OCI-LY7 (cell line): ENCODE measurements around the gene TNFSF4. TPM values are rescaled to one million over a fixed set of nuclear protein-coding genes. Genes with fewer than 3 reads are reported as not detected.

Experiments used
- BruUV-seq: library from RNA; stranded (reverse); fragments of 400-500 nt; replicated peaks from 2 replicates; lab custom pipeline; 2021; lab: Mats Ljungman, UMichigan
- CTCF ChIA-PET: fragments of 300-600 bp; sonication (Branson Sonifier 250); formaldehyde crosslinking; loops from one replicate; lab custom pipeline; 2022; ENCODE audit warnings: antibody characterized with exemption; ENCODE audit not compliant: unreplicated experiment; lab: Charles Lee
- POLR2A ChIA-PET: fragments of 300-600 bp; sonication (Branson Sonifier 250); formaldehyde crosslinking; loops from one replicate; lab custom pipeline; 2022; ENCODE audit warnings: antibody characterized with exemption; lab: Charles Lee
- DNase-seq: peaks from one replicate; pipeline ENCODE4 v3.0.0-alpha.2; 2015; ENCODE audit warnings: low spot score
- H2AFZ ChIP-seq: fragments of 200-600 bp; sonication (generic), shearing (Covaris generic); 2 replicates; pipeline ENCODE4 v1.6.1; 2014; ENCODE audit warnings: mild to moderate bottlenecking, antibody characterized with exemption, low read length, moderate library complexity
- H3K27ac ChIP-seq: fragments of 200-600 bp; sonication (generic); 2 replicates; pipeline ENCODE4 v1.5.1; 2014; ENCODE audit warnings: mixed run types, low read depth, mild to moderate bottlenecking, moderate library complexity, low read length, inconsistent platforms; ENCODE audit not compliant: poor library complexity, severe bottlenecking
- H3K36me3 ChIP-seq: fragments of 200-600 bp; sonication (generic); 2 replicates; pipeline ENCODE4 v1.6.1; 2014; ENCODE audit warnings: mild to moderate bottlenecking, antibody characterized with exemption, low read length, moderate library complexity, mixed read lengths; ENCODE audit not compliant: insufficient read depth
- H3K4me1 ChIP-seq: fragments of 200-600 bp; sonication (generic); 2 replicates; pipeline ENCODE4 v1.5.1; 2014; ENCODE audit warnings: mild to moderate bottlenecking, low read length; ENCODE audit not compliant: insufficient read depth, poor library complexity, severe bottlenecking
- H3K4me2 ChIP-seq: fragments of 200-600 bp; sonication (generic); 2 replicates; pipeline ENCODE4 v1.6.1; 2014; ENCODE audit warnings: mild to moderate bottlenecking, low read length
- H3K4me3 ChIP-seq: fragments of 200-600 bp; sonication (generic); 2 replicates; pipeline ENCODE4 v1.5.1; 2014; ENCODE audit warnings: mild to moderate bottlenecking, low read depth, low read length; ENCODE audit not compliant: poor library complexity, severe bottlenecking
- H3K79me2 ChIP-seq: fragments of 200-600 bp; sonication (generic); 2 replicates; pipeline ENCODE4 v1.6.1; 2016; ENCODE audit warnings: low read depth, mild to moderate bottlenecking, low read length, moderate library complexity, mixed read lengths; ENCODE audit not compliant: insufficient read depth
- H3K9me2 ChIP-seq: fragments of 200-600 bp; sonication (generic); 2 replicates; pipeline ENCODE4 v1.6.1; 2016; ENCODE audit warnings: mild to moderate bottlenecking, low read length, mixed read lengths; ENCODE audit not compliant: insufficient read depth
- H3K9me3 ChIP-seq: fragments of 200-600 bp; sonication (generic); 2 replicates; pipeline ENCODE4 v1.6.1; 2014; ENCODE audit warnings: mild to moderate bottlenecking, mixed run types, low read length, mixed read lengths
- H4K20me1 ChIP-seq: fragments of 200-600 bp; sonication (generic); 2 replicates; pipeline ENCODE4 v1.6.1; 2014; ENCODE audit warnings: mild to moderate bottlenecking, antibody characterized with exemption, low read length, moderate library complexity, mixed read lengths; ENCODE audit not compliant: insufficient read depth
- EZH2phosphoT487 ChIP-seq: fragments of 200-600 bp; sonication (generic); IDR thresholded peaks from 2 replicates; pipeline ENCODE4 v1.6.1; 2018; ENCODE audit warnings: low read depth, borderline replicate concordance, mild to moderate bottlenecking, mixed run types, antibody characterized with exemption, low read length, moderate library complexity, mixed read lengths
- intact Hi-C: fragments of 100-400 bp; cut with micrococcal nuclease; formaldehyde crosslinking; loops from one replicate; pipeline ENCODE4 v1.10.0; 2022; ENCODE audit not compliant: unreplicated experiment
- total RNA-seq, 2 experiments: library from RNA; depleted of rRNA in 1 of 2; stranded (reverse); fragments of >200 nt in 1 of 2; shearing (Covaris generic) in 1 of 2; gene quantifications; 2 replicates each; pipeline ENCODE4 v1.2.3, GENCODE V29; 2014 to 2022
- TF ChIP-seq, protein P1 (sequence below): fragments of 200-600 bp; sonication (generic); conservative IDR thresholded peaks from 2 replicates; pipeline ENCODE4 v1.5.1; 2014; ENCODE audit warnings: mild to moderate bottlenecking, antibody characterized with exemption, low read length, moderate library complexity, mixed read lengths

Gene TNFSF4
- total RNA-seq, 2 experiments from 2014 or later, result 0.53 to 0.63 TPM

DNA sequence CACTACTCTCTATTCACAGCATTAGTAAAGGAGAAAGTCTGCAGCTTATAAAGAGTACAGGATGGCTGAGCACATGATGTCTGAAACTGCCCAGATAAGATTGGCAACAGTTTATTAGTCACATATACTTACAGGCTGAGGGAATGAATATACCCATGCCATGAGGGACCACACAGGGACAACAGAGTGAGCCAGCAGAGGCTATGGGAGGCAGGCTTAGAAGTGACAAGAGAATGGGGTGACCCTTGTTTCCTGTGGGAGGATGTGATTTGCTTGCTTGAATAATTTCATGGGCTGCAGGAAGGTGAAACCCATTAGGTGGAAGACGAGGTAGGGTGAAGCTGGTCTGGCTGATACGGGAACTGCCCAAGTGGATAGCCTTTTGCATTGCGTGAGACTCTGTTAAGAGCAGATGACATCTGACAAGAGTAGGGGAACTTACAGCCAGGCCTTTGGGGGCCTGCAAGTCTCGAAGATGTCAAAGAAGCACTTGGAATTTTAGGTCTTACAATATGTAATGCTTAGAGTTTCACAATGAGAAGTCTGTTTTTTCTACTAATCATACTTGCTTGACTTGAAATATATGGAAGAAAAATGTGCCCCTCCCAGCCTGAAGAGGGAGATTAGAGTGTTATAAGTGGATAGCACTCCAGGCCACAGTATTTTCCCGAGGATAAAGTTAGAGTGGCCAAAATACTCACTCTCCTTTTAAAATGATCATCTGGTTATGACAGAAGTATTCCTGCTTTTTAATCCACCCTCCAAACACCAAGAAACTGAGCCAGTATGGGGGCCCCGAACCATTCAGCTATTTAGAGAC, 34.6 kb upstream of the TNFSF4 start:
- Histone ChIP-seq H2AFZ (no peak overlapping the region), H3K36me3 (no peaks in the 10 kb centered on the region), H4K20me1 (no peaks in the 10 kb centered on the region), H3K9me3 (peaks cover 24% of the 10 kb centered on the region), H3K9me2 (no peaks in the 10 kb centered on the region), H3K79me2 (no peaks in the 10 kb centered on the region), H3K4me1 (peaks cover 7% of the 10 kb centered on the region), H3K4me2 (no peak overlapping the region), H3K4me3 (no peak overlapping the region), H3K27ac (no peak overlapping the region)
- DNase-seq, result no peak
- CTCF ChIA-PET, result interaction anchor here (0.6 kb wide), 1 partner anchor 9 kb away, joined by 3 read pairs; no protein-coding TSS in a partner anchor
- no peak for TF ChIP-seq EZH2phosphoT487
- TF ChIP-seq, protein P1, sequence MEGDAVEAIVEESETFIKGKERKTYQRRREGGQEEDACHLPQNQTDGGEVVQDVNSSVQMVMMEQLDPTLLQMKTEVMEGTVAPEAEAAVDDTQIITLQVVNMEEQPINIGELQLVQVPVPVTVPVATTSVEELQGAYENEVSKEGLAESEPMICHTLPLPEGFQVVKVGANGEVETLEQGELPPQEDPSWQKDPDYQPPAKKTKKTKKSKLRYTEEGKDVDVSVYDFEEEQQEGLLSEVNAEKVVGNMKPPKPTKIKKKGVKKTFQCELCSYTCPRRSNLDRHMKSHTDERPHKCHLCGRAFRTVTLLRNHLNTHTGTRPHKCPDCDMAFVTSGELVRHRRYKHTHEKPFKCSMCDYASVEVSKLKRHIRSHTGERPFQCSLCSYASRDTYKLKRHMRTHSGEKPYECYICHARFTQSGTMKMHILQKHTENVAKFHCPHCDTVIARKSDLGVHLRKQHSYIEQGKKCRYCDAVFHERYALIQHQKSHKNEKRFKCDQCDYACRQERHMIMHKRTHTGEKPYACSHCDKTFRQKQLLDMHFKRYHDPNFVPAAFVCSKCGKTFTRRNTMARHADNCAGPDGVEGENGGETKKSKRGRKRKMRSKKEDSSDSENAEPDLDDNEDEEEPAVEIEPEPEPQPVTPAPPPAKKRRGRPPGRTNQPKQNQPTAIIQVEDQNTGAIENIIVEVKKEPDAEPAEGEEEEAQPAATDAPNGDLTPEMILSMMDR, result no peak
- POLR2A ChIA-PET, result interaction anchor here (0.5 kb wide), 1 partner anchor 180 kb away, joined by 5 read pairs; no protein-coding TSS in a partner anchor
- intact Hi-C loops, result no loop called here
- no TSS peak for BruUV-seq

DNA sequence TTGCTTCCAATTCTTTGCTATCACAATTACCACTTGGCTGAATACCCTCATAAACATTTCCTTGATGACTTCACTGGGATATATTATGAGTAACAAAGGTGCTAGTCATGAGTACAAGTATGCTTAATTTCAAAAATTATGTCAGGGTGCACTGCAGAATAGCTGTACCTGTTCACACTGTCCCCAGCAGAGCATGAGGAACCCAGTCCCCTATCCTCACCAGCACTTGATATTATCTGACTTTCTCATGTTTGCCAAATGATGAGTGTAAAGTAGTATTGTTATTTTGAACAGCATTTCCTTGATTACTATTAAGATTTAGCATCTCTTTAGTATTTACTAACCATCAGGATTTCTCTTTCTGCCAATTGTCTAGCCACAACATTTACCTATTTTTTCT, 33.5 kb upstream of the TNFSF4 start:
- H3K27ac ChIP-seq, result no peak overlapping the region
- no peaks in the 10 kb centered on the region for H3K9me2 ChIP-seq
- POLR2A ChIA-PET, result interaction anchor here (0.6 kb wide), 1 partner anchor 315 kb away, joined by 3 read pairs; no protein-coding TSS in a partner anchor
- TF ChIP-seq, protein P1, result no peak
- TF ChIP-seq EZH2phosphoT487, result no peak
- no TSS peak for BruUV-seq
- CTCF ChIA-PET, result no interaction called here
- no peaks in the 10 kb centered on the region for H3K79me2 ChIP-seq
- H3K4me3 ChIP-seq, result no peak overlapping the region
- no peak overlapping the region for H2AFZ ChIP-seq
- H4K20me1 ChIP-seq, result no peaks in the 10 kb centered on the region
- no peak overlapping the region for H3K4me2 ChIP-seq
- DNase-seq, result no peak
- peaks cover 24% of the 10 kb centered on the region for H3K9me3 ChIP-seq
- no peaks in the 10 kb centered on the region for H3K36me3 ChIP-seq
- intact Hi-C loops, result no loop called here
- H3K4me1 ChIP-seq, result peaks cover 7% of the 10 kb centered on the region

DNA sequence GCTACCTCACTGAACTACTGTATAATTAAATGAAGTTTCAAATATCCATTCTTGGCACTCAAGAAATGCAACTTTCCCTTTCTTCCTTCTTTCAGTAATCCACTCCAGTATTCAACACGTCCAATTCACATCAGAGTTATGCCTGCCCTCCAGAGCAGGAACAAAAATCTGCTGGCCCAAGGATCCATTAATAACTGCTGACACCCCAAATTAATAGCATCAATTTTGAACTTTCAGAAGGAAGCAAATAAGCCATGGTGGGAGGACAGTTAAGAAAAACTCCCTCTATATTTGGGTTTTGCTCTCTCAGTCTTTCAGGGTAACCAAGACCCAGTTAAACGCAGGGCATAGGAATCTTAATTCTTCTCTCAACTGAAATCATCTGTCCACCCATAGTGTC, 31.9 kb upstream of the TNFSF4 start:
- Histone ChIP-seq H3K27ac (no peak overlapping the region), H3K4me2 (no peak overlapping the region), H3K9me2 (no peaks in the 10 kb centered on the region), H3K36me3 (no peaks in the 10 kb centered on the region), H3K79me2 (no peaks in the 10 kb centered on the region), H2AFZ (no peak overlapping the region), H3K4me1 (peaks cover 7% of the 10 kb centered on the region), H4K20me1 (no peaks in the 10 kb centered on the region), H3K9me3 (peaks cover 24% of the 10 kb centered on the region), H3K4me3 (no peak overlapping the region)
- no peak for TF ChIP-seq EZH2phosphoT487
- TF ChIP-seq, protein P1, result no peak
- CTCF ChIA-PET, result no interaction called here
- intact Hi-C loops, result no loop called here
- no TSS peak for BruUV-seq
- DNase-seq, result no peak
- POLR2A ChIA-PET, result interaction anchor here (0.6 kb wide), 2 partner anchors 282 to 1288 kb away, joined by 3 read pairs; no protein-coding TSS in a partner anchor
